Activated CD8-positive, alpha-beta T cell treated with anti-CD3 and anti-CD28 coated beads for 36 hours (primary cell): ENCODE measurements around the gene NPTN. TPM values are rescaled to one million over a fixed set of nuclear protein-coding genes. Genes with fewer than 3 reads are reported as not detected.

Experiments used
- ATAC-seq: fragments of 200-7000 bp; cut with Tn5 transposase; one replicate; pipeline ENCODE4 v1.10.0; 2021; ENCODE audit warnings: mild to moderate bottlenecking, moderate library complexity
- CTCF ChIA-PET: fragments of 350-600 bp; sonication (Branson Sonifier 250); formaldehyde crosslinking; loops from one replicate; lab custom pipeline; 2021; ENCODE audit warnings: antibody characterized with exemption; lab: Charles Lee
- POLR2A ChIA-PET: fragments of 350-600 bp; sonication (Branson Sonifier 250); formaldehyde crosslinking; loops from one replicate; lab custom pipeline; 2021; ENCODE audit warnings: antibody characterized with exemption; lab: Charles Lee
- DNase-seq: peaks from one replicate; pipeline ENCODE4 v3.0.0-alpha.2; 2020
- H3K27ac Mint-ChIP-seq: one replicate; pipeline ENCODE4 v1.8.0; 2021; ENCODE audit warnings: mild to moderate bottlenecking, mixed read lengths
- H3K27me3 Mint-ChIP-seq: one replicate; pipeline ENCODE4 v1.8.0; 2021; ENCODE audit warnings: mixed read lengths
- H3K36me3 Mint-ChIP-seq: one replicate; pipeline ENCODE4 v1.8.0; 2021; ENCODE audit warnings: low read depth, mixed read lengths
- H3K4me1 Mint-ChIP-seq: one replicate; pipeline ENCODE4 v1.8.0; 2021; ENCODE audit warnings: low read depth, mixed read lengths
- H3K4me3 Mint-ChIP-seq: one replicate; pipeline ENCODE4 v1.8.0; 2021; ENCODE audit warnings: mild to moderate bottlenecking, moderate library complexity, mixed read lengths
- H3K9me3 Mint-ChIP-seq: one replicate; pipeline ENCODE4 v1.8.0; 2021; ENCODE audit warnings: mixed read lengths
- CTCF ChIP-seq: fragments of 200-600 bp; IDR thresholded peaks from one replicate; pipeline ENCODE4 v1.8.0; 2022; ENCODE audit warnings: antibody characterized with exemption, mild to moderate bottlenecking
- intact Hi-C: fragments of 100-400 bp; cut with micrococcal nuclease; formaldehyde crosslinking; loops from one replicate; pipeline ENCODE4 v1.10.0; 2022
- total RNA-seq, 2 experiments: library from RNA; stranded (reverse); gene quantifications; one replicate each; pipeline ENCODE4 v1.2.3, GENCODE V29; 2021

Gene NPTN
- total RNA-seq, 2 experiments from 2014 or later: 27.4 to 33.6 TPM

GRCh38 chr15:73626072-73626471 is 7.1 kb downstream of the NPTN start:
- Mint-ChIP-seq H3K27me3 (no peaks in the 10 kb centered on the region), H3K4me1 (peaks cover 51% of the 10 kb centered on the region), H3K27ac (no peak overlapping the region), H3K36me3 (no peaks in the 10 kb centered on the region), H3K9me3 (no peaks in the 10 kb centered on the region), H3K4me3 (no peak overlapping the region)
- DNase-seq (no peak), ATAC-seq (no peak)
- ChIA-PET CTCF (interaction anchor here (3.8 kb wide), 1 partner anchor 11 kb away, joined by 17 read pairs; no protein-coding TSS in a partner anchor), POLR2A (no interaction called here)
- intact Hi-C loops: no loop called here
- TF ChIP-seq CTCF: no peak

- intact Hi-C loops: no loop called here
- DNase-seq (no peak), ATAC-seq (no peak)
- Mint-ChIP-seq H3K9me3 (no peaks in the 10 kb centered on the region), H3K27me3 (no peaks in the 10 kb centered on the region), H3K36me3 (no peaks in the 10 kb centered on the region), H3K4me3 (no peak overlapping the region), H3K4me1 (peaks cover 51% of the 10 kb centered on the region), H3K27ac (no peak overlapping the region)
- CTCF ChIA-PET: interaction anchor here (1.0 to 2.7 kb wide), 2 partner anchors 8 to 11 kb away, joined by 4 to 36 read pairs; partner anchors contain the start of gene NPTN
- TF ChIP-seq CTCF: no peak
- POLR2A ChIA-PET: no interaction called here
These were observed 8.7 kb downstream of the NPTN start for GRCh38 chr15:73624530-73624929.

- no peak overlapping the region for H3K27ac Mint-ChIP-seq
- ATAC-seq: no peak
- H3K9me3 Mint-ChIP-seq: no peaks in the 10 kb centered on the region
- POLR2A ChIA-PET: interaction anchor here (2.4 kb wide), 1 partner anchor 11 kb away, joined by 5 read pairs; no protein-coding TSS in a partner anchor
- peaks cover 49% of the 10 kb centered on the region for H3K4me1 Mint-ChIP-seq
- CTCF ChIA-PET: interaction anchor here (1.2 to 8.5 kb wide), 4 partner anchors 10 to 57 kb away, joined by 4 to 66 read pairs (median 10); no protein-coding TSS in a partner anchor
- no peaks in the 10 kb centered on the region for H3K36me3 Mint-ChIP-seq
- no peaks in the 10 kb centered on the region for H3K27me3 Mint-ChIP-seq
- TF ChIP-seq CTCF: no peak
- DNase-seq: no peak
- H3K4me3 Mint-ChIP-seq: no peak overlapping the region
- intact Hi-C loops: no loop called here
These were observed 11.8 kb downstream of the NPTN start for GRCh38 chr15:73621286-73621826.

- intact Hi-C loops: no loop called here
- ChIA-PET POLR2A (interaction anchor here (1.1 to 2.4 kb wide), 2 partner anchors 12 kb away, joined by 3 to 5 read pairs; no protein-coding TSS in a partner anchor), CTCF (interaction anchor here (0.9 to 8.5 kb wide), 6 partner anchors 11 to 60 kb away, joined by 3 to 66 read pairs (median 4); no protein-coding TSS in a partner anchor)
- Mint-ChIP-seq H3K27ac (no peak overlapping the region), H3K27me3 (no peaks in the 10 kb centered on the region), H3K36me3 (no peaks in the 10 kb centered on the region), H3K4me3 (no peak overlapping the region), H3K9me3 (no peaks in the 10 kb centered on the region), H3K4me1 (peaks cover 52% of the 10 kb centered on the region)
- no peak for DNase-seq
- no peak for TF ChIP-seq CTCF
- ATAC-seq: no peak
These were observed 13.1 kb downstream of the NPTN start for GRCh38 chr15:73620078-73620477.

GRCh38 chr15:73617913-73618312 is 15.3 kb downstream of the NPTN start:
- POLR2A ChIA-PET: interaction anchor here (0.8 kb wide), 1 partner anchor 28 kb away, joined by 4 read pairs; no protein-coding TSS in a partner anchor
- DNase-seq (no peak), ATAC-seq (no peak)
- Mint-ChIP-seq H3K36me3 (no peaks in the 10 kb centered on the region), H3K4me3 (no peak overlapping the region), H3K27ac (no peak overlapping the region), H3K4me1 (peaks cover 55% of the 10 kb centered on the region), H3K9me3 (no peaks in the 10 kb centered on the region), H3K27me3 (no peaks in the 10 kb centered on the region)
- TF ChIP-seq CTCF: no peak
- intact Hi-C loops: no loop called here
- CTCF ChIA-PET: interaction anchor here (2.7 to 8.5 kb wide), 3 partner anchors 11 to 87 kb away, joined by 11 to 66 read pairs (median 15); no protein-coding TSS in a partner anchor
